Hippocampal formation (tissue), 2 donors: ENCODE measurements around the gene LRCH2.
A peak's percentile ranks its signal among the peaks of the same experiment; 100 is the strongest.
"Not testable (repeated sequence)": the region's sequence is repeated elsewhere in the genome, so short reads cannot be mapped to it uniquely, and the experiment has no call there.

Experiments
- DNase-seq, 2 donors: peaks; one replicate each; lab custom pipeline; 2025; lab: John Stamatoyannopoulos, UW

LRCH2 gene

GRCh38 chrX:115233497-115234455, at the start of gene LRCH2:
Gene LRCH2, minus strand, starts transcription at chrX:115234096. Its CDS starts 55 bp downstream, at chrX:115234041.
- peak; percentile 8 to 48 for DNase-seq

- no peak for DNase-seq
These were observed 35.3 kb upstream of the LRCH2 start for GRCh38 chrX:115269051-115269683.

GRCh38 chrX:115268421-115268820, 34.5 kb upstream of the LRCH2 start:
- no peak for DNase-seq

- DNase-seq = no peak
These were observed 32.4 kb upstream of the LRCH2 start for GRCh38 chrX:115266300-115266699.

GRCh38 chrX:115264009-115264408, 30.1 kb upstream of the LRCH2 start:
- DNase-seq = no peak

GRCh38 chrX:115261148-115261547, 27.3 kb upstream of the LRCH2 start:
- DNase-seq = no peak

- no peak for DNase-seq
These were observed 26.4 kb upstream of the LRCH2 start for GRCh38 chrX:115260330-115260729.

GRCh38 chrX:115259238-115259875, 25.5 kb upstream of the LRCH2 start:
- no peak for DNase-seq

- no peak for DNase-seq
These were observed 23.8 kb upstream of the LRCH2 start for GRCh38 chrX:115257711-115258110.

- no peak for DNase-seq
These were observed 21.1 kb upstream of the LRCH2 start for GRCh38 chrX:115255003-115255402.

- no peak for DNase-seq
These were observed 17.8 kb upstream of the LRCH2 start for GRCh38 chrX:115251458-115252233.

GRCh38 chrX:115237056-115237455, 3.2 kb upstream of the LRCH2 start:
- no peak for DNase-seq

- no peak for DNase-seq
These were observed 2.7 kb upstream of the LRCH2 start for GRCh38 chrX:115236560-115236959.

GRCh38 chrX:115234461-115234860, 565 bp upstream of the LRCH2 start:
- DNase-seq = no peak

GRCh38 chrX:115232933-115233496, 881 bp downstream of the LRCH2 start:
- DNase-seq = no peak

GRCh38 chrX:115229337-115230003, 4.4 kb downstream of the LRCH2 start:
- DNase-seq = no peak

- no peak for DNase-seq
These were observed 7.0 kb downstream of the LRCH2 start for GRCh38 chrX:115226929-115227328.

GRCh38 chrX:115217346-115217745, 16.6 kb downstream of the LRCH2 start:
- not testable (repeated sequence) for DNase-seq

- no peak for DNase-seq
These were observed 19.3 kb downstream of the LRCH2 start for GRCh38 chrX:115214605-115215004.

- no peak for DNase-seq
These were observed 19.7 kb downstream of the LRCH2 start for GRCh38 chrX:115214151-115214550.

- not testable (repeated sequence) for DNase-seq
These were observed 24.3 kb downstream of the LRCH2 start for GRCh38 chrX:115209547-115209946.
